A549 (cell line): Measurements from ENCODE around the gene NBEAL2. TPM values are rescaled to one million over a fixed set of nuclear protein-coding genes. Genes with fewer than 3 reads are reported as not detected.

Source experiments
- ATAC-seq, 2 experiments: fragments of 200-7000 bp in 1 of 2; fragments of >200 bp in 1 of 2; cut with Nextera tagmentation in 1 of 2; cut with Tn5 transposase in 1 of 2; 3 replicates each; pipeline versions ENCODE4 v1.8.0 to v1.9.1; 2018 to 2020; ENCODE audit warnings: mild to moderate bottlenecking in 1 of 2, moderate library complexity in 1 of 2
- CTCF ChIA-PET: fragments of 300-600 bp; sonication (Branson Sonifier 250); formaldehyde crosslinking; extraction: SDS; loops from one replicate; lab custom pipeline; 2021; ENCODE audit warnings: antibody characterized with exemption, inconsistent platforms; lab: Yijun Ruan, JAX
- POLR2A ChIA-PET: fragments of 350-600 bp; formaldehyde crosslinking; extraction: SDS; loops from one replicate; lab custom pipeline; 2021; ENCODE audit warnings: antibody characterized with exemption, inconsistent platforms; lab: Yijun Ruan, JAX
- DNase-seq, 2 experiments: peaks; one replicate each; pipeline versions ENCODE4 v3.0.0 to v3.0.0-alpha.2; 2011 to 2016; ENCODE audit warnings: low read depth in 1 of 2, low spot score in 1 of 2
- FAIRE-seq: peaks from 2 replicates; lab custom pipeline; 2011; peaks lifted over from hg19 to GRCh38; lab: Jason Lieb, UNC
- H3K27ac ChIP-seq, 2 experiments: fragments of >200 bp; sonication (Bioruptor Twin); formaldehyde crosslinking; 3 replicates each; pipeline ENCODE4 v1.5.1; 2016 to 2017
- H3K4me1 ChIP-seq: fragments of >200 bp; sonication (Bioruptor Twin); formaldehyde crosslinking; 3 replicates; pipeline ENCODE4 v1.6.1; 2016
- H3K4me2 ChIP-seq: fragments of >200 bp; sonication (Bioruptor Twin); formaldehyde crosslinking; 3 replicates; pipeline ENCODE4 v1.6.1; 2016
- H3K4me3 ChIP-seq: fragments of >200 bp; sonication (Bioruptor Twin); formaldehyde crosslinking; 3 replicates; pipeline ENCODE4 v1.5.1; 2016
- H3K9me3 ChIP-seq: fragments of >200 bp; sonication (Bioruptor Twin); formaldehyde crosslinking; 3 replicates; pipeline ENCODE4 v1.6.1; 2016
- BHLHE40 ChIP-seq: IDR thresholded peaks from 2 replicates; pipeline ENCODE4 v1.6.1; 2012; ENCODE audit warnings: low read depth, low read length, inconsistent platforms
- EHF ChIP-seq: fragments of 250-450 bp; sonication (Bioruptor Pico); IDR thresholded peaks from 2 replicates; pipeline ENCODE4 v1.5.0; 2020; ENCODE audit warnings: mild to moderate bottlenecking
- ESRRA ChIP-seq: fragments of 150-350 bp; IDR thresholded peaks from 2 replicates; pipeline ENCODE4 v1.6.1; 2014; ENCODE audit warnings: mild to moderate bottlenecking, low read length, borderline replicate concordance
- FOSL2 ChIP-seq, 2 experiments: fragments of 450-650 bp in 1 of 2; fragments of >200 bp in 1 of 2; sonication (Bioruptor Twin) in 1 of 2; formaldehyde crosslinking; IDR thresholded peaks; 2 replicates each; pipeline versions ENCODE4 v1.5.0 to v1.6.1; 2016 to 2020; ENCODE audit warnings: mild to moderate bottlenecking in 1 of 2, moderate library complexity in 1 of 2
- HEYL ChIP-seq: fragments of 250-450 bp; sonication (Bioruptor Pico); IDR thresholded peaks from 2 replicates; pipeline ENCODE4 v1.8.0; 2021; ENCODE audit warnings: mild to moderate bottlenecking, moderate library complexity
- HMGXB4 ChIP-seq: fragments of 250-450 bp; sonication (Bioruptor Pico); IDR thresholded peaks from 2 replicates; pipeline ENCODE4 v1.5.0; 2021; ENCODE audit warnings: mild to moderate bottlenecking, moderate library complexity, borderline replicate concordance
- HOXA7 ChIP-seq: fragments of 250-450 bp; sonication (Bioruptor Pico); IDR thresholded peaks from 2 replicates; pipeline ENCODE4 v1.5.0; 2020; ENCODE audit warnings: mild to moderate bottlenecking, moderate library complexity
- HOXB13 ChIP-seq: fragments of 250-450 bp; sonication (Bioruptor Pico); IDR thresholded peaks from 2 replicates; pipeline ENCODE4 v1.5.0; 2020; ENCODE audit warnings: low read depth, mild to moderate bottlenecking, moderate library complexity
- HOXB5 ChIP-seq: fragments of 250-450 bp; sonication (Bioruptor Pico); IDR thresholded peaks from 2 replicates; pipeline ENCODE4 v1.5.0; 2020; ENCODE audit warnings: mild to moderate bottlenecking, moderate library complexity
- NFE2L2 ChIP-seq: fragments of 150-350 bp; conservative IDR thresholded peaks from 2 replicates; pipeline ENCODE4 v1.6.1; 2014; ENCODE audit warnings: low read length
- PBX3 ChIP-seq: IDR thresholded peaks from 2 replicates; pipeline ENCODE4 v1.6.1; 2012
- PHF8 ChIP-seq: fragments of 200-600 bp; sonication (generic); IDR thresholded peaks from 2 replicates; pipeline ENCODE4 v1.6.1; 2016; ENCODE audit warnings: low read depth, mild to moderate bottlenecking, antibody characterized with exemption, moderate library complexity, borderline replicate concordance
- POLR2AphosphoS2 ChIP-seq: conservative IDR thresholded peaks from 2 replicates; pipeline ENCODE4 v1.6.1; 2012; ENCODE audit warnings: low read length, improper control_type of control experiment, inconsistent platforms
- RARB ChIP-seq: fragments of 250-450 bp; sonication (Bioruptor Pico); IDR thresholded peaks from 2 replicates; pipeline ENCODE4 v1.8.0; 2021; ENCODE audit warnings: mild to moderate bottlenecking, moderate library complexity
- RFX5 ChIP-seq: fragments of 450-650 bp; IDR thresholded peaks from 2 replicates; pipeline ENCODE4 v1.7.1; 2014; ENCODE audit warnings: antibody characterized with exemption, mild to moderate bottlenecking, moderate library complexity
- TP53 ChIP-seq: fragments of 250-450 bp; sonication (Bioruptor Pico); IDR thresholded peaks from 2 replicates; pipeline ENCODE4 v1.5.0; 2021; ENCODE audit warnings: mild to moderate bottlenecking, moderate library complexity
- WGBS: methylation state at CpG from one replicate; pipeline ENCODE4 v1.1.6; 2017; ENCODE audit errors: missing lambda C conversion rate; 5-methylcytosine and 5-hydroxymethylcytosine counted together
- polyA plus RNA-seq, 4 experiments: library from polyadenylated mRNA; depleted of rRNA in 3 of 4; stranded (reverse); fragments of >200 nt; fragmentation: RNase III in 1 of 4; extraction: RNeasy Plus Mini Kit Qiagen cat#74134 plus additional on column Dnase treatment in 1 of 4; gene quantifications; 2 replicates in 3 of 4; 3 replicates in 1 of 4; pipeline ENCODE4 v1.2.3, GENCODE V29; 2011 to 2017
- TF ChIP-seq, protein P1 (sequence below): IDR thresholded peaks from 2 replicates; pipeline ENCODE4 v1.6.1; 2012; ENCODE audit warnings: low read depth, borderline replicate concordance

The NBEAL2 gene
- polyA plus RNA-seq, 2 of the 4 experiments (the other 2 are of a cell fraction), result 9.6 to 47.3 TPM

DNA sequence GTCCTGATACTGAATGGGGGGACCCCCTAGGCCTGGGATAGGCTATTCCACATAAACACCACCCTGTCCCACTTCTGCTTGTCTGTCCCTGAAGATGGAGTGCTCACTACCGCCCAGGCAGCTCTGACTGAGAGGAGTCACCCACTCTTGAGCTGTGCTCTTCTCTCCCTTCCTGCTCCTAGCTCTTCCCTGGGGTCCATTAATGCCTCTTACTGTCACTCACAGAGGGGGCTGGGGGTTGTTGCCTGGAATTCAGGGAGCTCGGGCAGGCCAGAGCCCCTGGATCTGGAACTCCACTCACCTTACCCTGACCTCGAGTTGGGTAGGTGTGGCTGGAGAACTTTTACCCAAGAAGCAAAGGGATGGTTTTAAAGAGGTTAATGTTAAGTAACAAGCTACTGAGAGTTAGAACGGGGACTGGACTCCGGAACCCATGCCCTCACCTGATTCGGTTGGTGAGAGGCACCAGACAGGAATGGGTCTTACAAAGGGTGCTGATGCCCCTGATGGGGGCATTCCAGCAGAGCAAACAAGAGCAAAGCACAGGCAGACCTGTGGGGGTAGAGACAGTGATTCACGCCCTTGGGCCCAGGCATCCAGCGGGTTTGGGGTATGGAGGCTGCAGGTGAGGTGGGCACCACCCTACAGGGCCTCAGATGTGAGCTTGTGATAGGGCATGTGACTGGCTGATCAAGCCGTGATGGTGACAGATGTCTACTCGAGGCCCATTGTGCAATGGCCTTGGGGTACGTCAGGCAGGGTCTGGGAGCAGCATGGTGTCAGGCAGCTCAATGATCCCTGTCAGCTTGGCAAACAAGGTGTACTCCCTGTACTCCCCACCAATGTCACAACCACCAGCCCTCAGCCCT is 5.4 kb downstream of the NBEAL2 start (continued):
- TF ChIP-seq ESRRA (no peak), FOSL2 (IDR thresholded peaks at IDR 0.05) (no peak), FOSL2 (CRISPR knock-in tag; IDR thresholded peaks at IDR 0.05) (no peak), EHF (CRISPR knock-in tag) (no peak), HMGXB4 (CRISPR knock-in tag) (no peak), PBX3 (no peak), HOXA7 (no peak), HOXB13 (no peak), HEYL (no peak), POLR2AphosphoS2 (no peak)

DNA sequence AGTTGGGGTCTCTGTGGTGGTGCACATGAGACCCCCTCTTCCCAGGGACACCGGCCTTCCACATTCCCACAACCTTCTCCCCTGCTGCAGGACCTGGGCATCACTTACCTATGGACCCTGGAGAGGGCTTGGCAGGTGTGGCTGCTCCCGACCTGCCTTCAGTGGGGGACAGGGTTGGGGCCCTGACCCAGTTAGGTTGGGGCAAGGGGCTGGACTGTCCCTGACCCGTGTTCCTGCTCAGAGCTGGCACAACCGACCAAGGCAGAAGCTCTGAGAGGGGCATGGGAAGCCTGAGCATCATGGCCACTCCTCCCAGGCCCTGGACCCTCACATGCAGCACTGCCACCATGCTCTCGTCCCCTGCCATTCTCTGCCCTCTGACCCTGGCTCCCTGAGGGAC is 6.1 kb downstream of the NBEAL2 start:
- peaks cover 33% of the 10 kb centered on the region for H3K4me1 ChIP-seq
- no peak overlapping the region for H3K4me2 ChIP-seq
- 94% methylated on average over 2 of the region's 5 CpGs for WGBS
- no peak for FAIRE-seq
- H3K27ac ChIP-seq, result no peak overlapping the region; a peak in 1 of 6 replicates
- no peak for DNase-seq
- no peak overlapping the region for H3K4me3 ChIP-seq
- TF ChIP-seq NFE2L2 (no peak), RARB (CRISPR knock-in tag) (no peak), PHF8 (no peak), RFX5 (no peak), BHLHE40 (no peak), TP53 (CRISPR knock-in tag) (no peak), EHF (CRISPR knock-in tag) (no peak), HMGXB4 (CRISPR knock-in tag) (no peak), HOXB5 (CRISPR knock-in tag) (no peak)
- TF ChIP-seq, protein P1, sequence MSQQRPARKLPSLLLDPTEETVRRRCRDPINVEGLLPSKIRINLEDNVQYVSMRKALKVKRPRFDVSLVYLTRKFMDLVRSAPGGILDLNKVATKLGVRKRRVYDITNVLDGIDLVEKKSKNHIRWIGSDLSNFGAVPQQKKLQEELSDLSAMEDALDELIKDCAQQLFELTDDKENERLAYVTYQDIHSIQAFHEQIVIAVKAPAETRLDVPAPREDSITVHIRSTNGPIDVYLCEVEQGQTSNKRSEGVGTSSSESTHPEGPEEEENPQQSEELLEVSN, result no peak
- ChIA-PET CTCF (interaction anchor here (2.1 kb wide), 1 partner anchor 12 kb away, joined by 11 read pairs; no protein-coding TSS in a partner anchor), POLR2A (no interaction called here)
- ATAC-seq, result no peak
- H3K9me3 ChIP-seq, result no peaks in the 10 kb centered on the region
